WTC11 (cell line): ENCODE results near the gene SREBF1. TPM values are rescaled to one million over a fixed set of nuclear protein-coding genes. Genes with fewer than 3 reads are reported as not detected.

Experiments used
- ATAC-seq: fragments of 200-7000 bp; cut with Tn5 transposase; 2 replicates; pipeline ENCODE4 v1.10.0; 2021; ENCODE audit warnings: mild to moderate bottlenecking, moderate library complexity
- CTCF ChIA-PET: fragments of 300-600 bp; sonication (Branson Sonifier 250); formaldehyde crosslinking; loops from one replicate; lab custom pipeline; 2021; ENCODE audit warnings: antibody characterized with exemption; lab: Charles Lee
- POLR2A ChIA-PET: fragments of 350-600 bp; sonication (Branson Sonifier 250); formaldehyde crosslinking; loops from one replicate; lab custom pipeline; 2021; ENCODE audit warnings: antibody characterized with exemption; lab: Charles Lee
- DNase-seq: peaks from one replicate; pipeline ENCODE4 v3.0.0; 2021; ENCODE audit warnings: low spot score
- H3K27ac Mint-ChIP-seq: 2 replicates; pipeline ENCODE4 v1.8.0; 2021; ENCODE audit warnings: mixed read lengths
- H3K27me3 Mint-ChIP-seq: 2 replicates; pipeline ENCODE4 v1.8.0; 2021; ENCODE audit warnings: low read depth, mild to moderate bottlenecking, moderate library complexity, mixed read lengths
- H3K36me3 Mint-ChIP-seq: 2 replicates; pipeline ENCODE4 v1.8.0; 2021; ENCODE audit warnings: mixed read lengths
- H3K4me1 Mint-ChIP-seq: 2 replicates; pipeline ENCODE4 v1.8.0; 2022; ENCODE audit warnings: mixed read lengths
- H3K4me3 Mint-ChIP-seq: 2 replicates; pipeline ENCODE4 v1.8.0; 2021; ENCODE audit warnings: mild to moderate bottlenecking, moderate library complexity, mixed read lengths
- H3K9me3 Mint-ChIP-seq: 2 replicates; pipeline ENCODE4 v1.8.0; 2021; ENCODE audit warnings: mixed read lengths
- ATF1 ChIP-seq: sonication (generic); formaldehyde crosslinking; IDR thresholded peaks from 2 replicates; pipeline ENCODE4 v1.8.1; 2023; ENCODE audit warnings: mild to moderate bottlenecking, moderate library complexity, missing genetic modification reagents
- CREB1 ChIP-seq: sonication (generic); formaldehyde crosslinking; IDR thresholded peaks from 2 replicates; pipeline ENCODE4 v1.8.0; 2023; ENCODE audit warnings: mild to moderate bottlenecking, missing genetic modification reagents
- E2F1 ChIP-seq: sonication (generic); formaldehyde crosslinking; IDR thresholded peaks from 2 replicates; pipeline ENCODE4 v1.8.0; 2022; ENCODE audit warnings: mild to moderate bottlenecking, missing genetic modification reagents
- ETV6 ChIP-seq: sonication (generic); formaldehyde crosslinking; IDR thresholded peaks from 2 replicates; pipeline ENCODE4 v1.8.1; 2022; ENCODE audit warnings: mild to moderate bottlenecking, missing genetic modification reagents
- HMGA2 ChIP-seq: fragments of 250-450 bp; sonication (Bioruptor Pico); IDR thresholded peaks from 2 replicates; pipeline ENCODE4 v1.4.0; 2021; ENCODE audit warnings: mild to moderate bottlenecking, moderate library complexity
- NR1H2 ChIP-seq: sonication (generic); formaldehyde crosslinking; IDR thresholded peaks from 2 replicates; pipeline ENCODE4 v1.9.0; 2021; ENCODE audit warnings: mild to moderate bottlenecking, moderate library complexity, missing genetic modification reagents
- ZNF138 ChIP-seq: sonication (generic); formaldehyde crosslinking; conservative IDR thresholded peaks from 2 replicates; pipeline ENCODE4 v1.8.1; 2022; ENCODE audit warnings: mild to moderate bottlenecking, moderate library complexity, missing genetic modification reagents
- ZNF263 ChIP-seq: sonication (generic); formaldehyde crosslinking; IDR thresholded peaks from 2 replicates; pipeline ENCODE4 v1.8.1; 2022; ENCODE audit warnings: low read depth, mild to moderate bottlenecking, moderate library complexity, missing genetic modification reagents
- ZNF416 ChIP-seq: fragments of 250-450 bp; sonication (Bioruptor Pico); IDR thresholded peaks from 2 replicates; pipeline ENCODE4 v1.9.0; 2021; ENCODE audit warnings: mild to moderate bottlenecking, inconsistent platforms
- ZNF512 ChIP-seq: sonication (generic); formaldehyde crosslinking; IDR thresholded peaks from 2 replicates; pipeline ENCODE4 v1.8.1; 2022; ENCODE audit warnings: missing genetic modification reagents, borderline replicate concordance
- total RNA-seq: library from RNA; stranded (reverse); gene quantifications from 3 replicates; pipeline ENCODE4 v1.2.3, GENCODE V29; 2021
- TF ChIP-seq, protein P1 (sequence below): fragments of 250-450 bp; sonication (Bioruptor Pico); IDR thresholded peaks from 2 replicates; pipeline ENCODE4 v1.9.0; 2021; ENCODE audit warnings: mild to moderate bottlenecking
- TF ChIP-seq, protein P2 (sequence below): fragments of 250-450 bp; sonication (Bioruptor Pico); IDR thresholded peaks from 2 replicates; pipeline ENCODE4 v1.9.0; 2021; ENCODE audit warnings: moderate library complexity, mild to moderate bottlenecking, inconsistent platforms, borderline replicate concordance
- TF ChIP-seq, protein P3 (sequence below): fragments of 250-450 bp; sonication (Bioruptor Pico); IDR thresholded peaks from 2 replicates; pipeline ENCODE4 v1.8.0; 2021; ENCODE audit warnings: mild to moderate bottlenecking

Gene SREBF1
- total RNA-seq, 1 experiment from 2014 or later = 93.7 TPM

- no peaks in the 10 kb centered on the region for H3K36me3 Mint-ChIP-seq
- ChIA-PET CTCF (interaction anchor here (1.5 kb wide), 1 partner anchor 21 kb away, joined by 4 read pairs; no protein-coding TSS in a partner anchor), POLR2A (no interaction called here)
- no peak overlapping the region for H3K4me3 Mint-ChIP-seq
- peaks cover 16% of the 10 kb centered on the region for H3K27me3 Mint-ChIP-seq
- H3K27ac Mint-ChIP-seq = no peak overlapping the region
- peaks cover 13% of the 10 kb centered on the region for H3K4me1 Mint-ChIP-seq
- DNase-seq = no peak
- no peak for TF ChIP-seq NR1H2 (CRISPR knock-in tag)
- no peak for TF ChIP-seq ZNF263 (CRISPR knock-in tag)
- TF ChIP-seq, protein P1, sequence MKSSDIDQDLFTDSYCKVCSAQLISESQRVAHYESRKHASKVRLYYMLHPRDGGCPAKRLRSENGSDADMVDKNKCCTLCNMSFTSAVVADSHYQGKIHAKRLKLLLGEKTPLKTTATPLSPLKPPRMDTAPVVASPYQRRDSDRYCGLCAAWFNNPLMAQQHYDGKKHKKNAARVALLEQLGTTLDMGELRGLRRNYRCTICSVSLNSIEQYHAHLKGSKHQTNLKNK (CRISPR knock-in tag) = no peak
- no peak for TF ChIP-seq ZNF138 (CRISPR knock-in tag)
- TF ChIP-seq E2F1 (CRISPR knock-in tag) = no peak
- TF ChIP-seq ATF1 = no peak
- no peak for TF ChIP-seq CREB1
- no peak for TF ChIP-seq ZNF512 (CRISPR knock-in tag)
- no peaks in the 10 kb centered on the region for H3K9me3 Mint-ChIP-seq
- ATAC-seq = no peak
These were observed 30.8 kb downstream of the SREBF1 start for GRCh38 chr17:17806035-17806434.

DNA sequence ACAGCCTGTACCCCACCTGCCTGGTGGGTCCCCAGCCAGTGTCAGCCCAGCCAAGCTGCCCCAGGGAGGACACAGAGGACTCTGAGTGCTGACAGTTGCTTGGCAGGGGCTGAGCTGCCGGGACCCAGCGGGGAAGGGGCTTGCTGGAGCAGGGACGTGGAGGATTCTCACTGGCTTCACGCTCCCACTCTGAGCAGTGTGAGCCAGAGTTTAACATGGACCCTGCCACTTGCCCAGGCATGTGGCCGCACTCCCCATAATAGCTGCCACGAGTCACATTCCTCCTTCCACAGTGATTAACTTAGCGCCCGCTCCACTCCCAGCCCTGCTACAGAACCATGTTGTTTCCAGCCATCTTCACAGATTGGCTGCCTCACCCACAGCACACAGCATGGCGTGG, 31.2 kb downstream of the SREBF1 start:
- DNase-seq (no peak), ATAC-seq (no peak)
- no peaks in the 10 kb centered on the region for H3K9me3 Mint-ChIP-seq
- H3K36me3 Mint-ChIP-seq = no peaks in the 10 kb centered on the region
- no peak for TF ChIP-seq ZNF416 (CRISPR knock-in tag)
- TF ChIP-seq, protein P2, sequence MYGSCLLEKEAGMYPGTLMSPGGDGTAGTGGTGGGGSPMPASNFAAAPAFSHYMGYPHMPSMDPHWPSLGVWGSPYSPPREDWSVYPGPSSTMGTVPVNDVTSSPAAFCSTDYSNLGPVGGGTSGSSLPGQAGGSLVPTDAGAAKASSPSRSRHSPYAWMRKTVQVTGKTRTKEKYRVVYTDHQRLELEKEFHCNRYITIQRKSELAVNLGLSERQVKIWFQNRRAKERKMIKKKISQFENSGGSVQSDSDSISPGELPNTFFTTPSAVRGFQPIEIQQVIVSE = no peak
- peaks cover 16% of the 10 kb centered on the region for H3K27me3 Mint-ChIP-seq
- H3K4me1 Mint-ChIP-seq = peaks cover 11% of the 10 kb centered on the region
- H3K4me3 Mint-ChIP-seq = no peak overlapping the region
- CTCF ChIA-PET = interaction anchor here (2.0 kb wide), 1 partner anchor 114 kb away, joined by 5 read pairs; no protein-coding TSS in a partner anchor
- POLR2A ChIA-PET = no interaction called here
- H3K27ac Mint-ChIP-seq = no peak overlapping the region

DNA sequence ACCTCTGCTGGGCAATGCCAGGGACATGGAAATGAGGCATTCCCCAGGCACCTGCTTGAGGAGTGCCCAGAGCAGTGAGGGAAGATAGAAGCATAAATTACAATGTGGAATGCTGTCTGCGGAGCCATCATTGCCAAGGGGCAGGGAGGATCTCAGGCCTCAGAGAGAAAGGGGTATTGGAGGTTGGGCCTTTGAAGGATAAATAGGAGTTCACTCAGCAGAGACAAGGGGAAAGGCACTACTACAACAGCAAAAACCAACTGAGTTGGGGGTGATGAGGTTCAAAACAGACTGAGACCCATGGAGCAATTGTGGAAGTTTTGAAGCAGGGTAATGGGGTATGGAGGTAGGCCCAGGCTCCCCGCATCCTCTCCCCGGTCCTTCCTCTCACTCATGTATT, 32.8 kb downstream of the SREBF1 start:
- H3K4me1 Mint-ChIP-seq = peaks cover 17% of the 10 kb centered on the region
- no peaks in the 10 kb centered on the region for H3K9me3 Mint-ChIP-seq
- ChIA-PET POLR2A (no interaction called here), CTCF (interaction anchor here (2.0 kb wide), 1 partner anchor 115 kb away, joined by 5 read pairs; no protein-coding TSS in a partner anchor)
- DNase-seq = no peak
- no peak for ATAC-seq
- H3K27ac Mint-ChIP-seq = no peak overlapping the region
- H3K4me3 Mint-ChIP-seq = no peak overlapping the region
- H3K27me3 Mint-ChIP-seq = peaks cover 14% of the 10 kb centered on the region
- TF ChIP-seq, protein P3, sequence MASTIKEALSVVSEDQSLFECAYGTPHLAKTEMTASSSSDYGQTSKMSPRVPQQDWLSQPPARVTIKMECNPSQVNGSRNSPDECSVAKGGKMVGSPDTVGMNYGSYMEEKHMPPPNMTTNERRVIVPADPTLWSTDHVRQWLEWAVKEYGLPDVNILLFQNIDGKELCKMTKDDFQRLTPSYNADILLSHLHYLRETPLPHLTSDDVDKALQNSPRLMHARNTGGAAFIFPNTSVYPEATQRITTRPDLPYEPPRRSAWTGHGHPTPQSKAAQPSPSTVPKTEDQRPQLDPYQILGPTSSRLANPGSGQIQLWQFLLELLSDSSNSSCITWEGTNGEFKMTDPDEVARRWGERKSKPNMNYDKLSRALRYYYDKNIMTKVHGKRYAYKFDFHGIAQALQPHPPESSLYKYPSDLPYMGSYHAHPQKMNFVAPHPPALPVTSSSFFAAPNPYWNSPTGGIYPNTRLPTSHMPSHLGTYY (CRISPR knock-in tag) = no peak
- no peaks in the 10 kb centered on the region for H3K36me3 Mint-ChIP-seq

GRCh38 chr17:17801800-17802481, 34.8 kb downstream of the SREBF1 start:
- no peaks in the 10 kb centered on the region for H3K9me3 Mint-ChIP-seq
- no peaks in the 10 kb centered on the region for H3K36me3 Mint-ChIP-seq
- no peaks in the 10 kb centered on the region; the same call in 1 of the 2 replicates for H3K27me3 Mint-ChIP-seq
- H3K4me1 Mint-ChIP-seq = peaks cover 13% of the 10 kb centered on the region
- TF ChIP-seq ETV6 (CRISPR knock-in tag) (no peak), HMGA2 (no peak)
- TF ChIP-seq, all 79 proteins: peak for 0
- POLR2A ChIA-PET = no interaction called here
- Mint-ChIP-seq H3K4me3 (no peak overlapping the region), H3K27ac (no peak overlapping the region)
- CTCF ChIA-PET = interaction anchor here (0.5 to 3.0 kb wide), 12 partner anchors 10 to 118 kb away, joined by 3 to 19 read pairs (median 6); no protein-coding TSS in a partner anchor
- ATAC-seq = no peak
- DNase-seq = no peak
